GM19099 (cell line): ENCODE results near the gene TIMM44.

ENCODE experiments used
- POLR2A ChIP-seq: IDR thresholded peaks from 3 replicates; pipeline ENCODE4 v1.6.1; 2011; ENCODE audit warnings: low read depth; ENCODE audit not compliant: insufficient read length; ENCODE audit errors: extremely low read depth

Gene TIMM44

GRCh38 chr19:7933828-7934725, 9.4 kb downstream of the TIMM44 start:
- no peak for TF ChIP-seq POLR2A

- no peak for TF ChIP-seq POLR2A
These were observed 10.1 kb downstream of the TIMM44 start for GRCh38 chr19:7933411-7933810.

- no peak for TF ChIP-seq POLR2A
These were observed 10.6 kb downstream of the TIMM44 start for GRCh38 chr19:7932930-7933300.

GRCh38 chr19:7932276-7932929, 11.1 kb downstream of the TIMM44 start:
- no peak for TF ChIP-seq POLR2A

GRCh38 chr19:7931221-7932061, 12.0 kb downstream of the TIMM44 start:
- TF ChIP-seq POLR2A, result no peak

- no peak for TF ChIP-seq POLR2A
These were observed 12.7 kb downstream of the TIMM44 start for GRCh38 chr19:7930765-7931164.

- TF ChIP-seq POLR2A, result no peak
These were observed 14.4 kb downstream of the TIMM44 start for GRCh38 chr19:7928741-7929701.

GRCh38 chr19:7928334-7928706, 15.1 kb downstream of the TIMM44 start:
- no peak for TF ChIP-seq POLR2A

GRCh38 chr19:7927605-7928333, 15.7 kb downstream of the TIMM44 start:
- TF ChIP-seq POLR2A, result peak; percentile 23

- TF ChIP-seq POLR2A, result no peak
These were observed 16.5 kb downstream of the TIMM44 start for GRCh38 chr19:7926727-7927604.

- no peak for TF ChIP-seq POLR2A
These were observed 17.3 kb downstream of the TIMM44 start, which contains the start of gene CTXN1 for GRCh38 chr19:7926021-7926726. TSS of gene CTXN1 (minus strand) at chr19:7926135. CDS start at chr19:7925538, 597 bp downstream.
